SK-N-SH (cell line): ENCODE results near the gene KLHL17.

Source experiments
- CTCF ChIP-seq: fragments of 200-600 bp; sonication (generic); IDR thresholded peaks from 2 replicates; pipeline ENCODE4 v1.6.1; 2017; ENCODE audit warnings: antibody characterized with exemption, mild to moderate bottlenecking, moderate library complexity
- EZH2phosphoT487 ChIP-seq: fragments of 200-600 bp; sonication (generic); IDR thresholded peaks from 2 replicates; pipeline ENCODE4 v1.6.1; 2017; ENCODE audit warnings: low read depth, mixed run types, mild to moderate bottlenecking, antibody characterized with exemption, moderate library complexity, borderline replicate concordance
- FOXJ3 ChIP-seq: sonication (generic); formaldehyde crosslinking; IDR thresholded peaks from 2 replicates; pipeline ENCODE4 v1.5.1; 2020; ENCODE audit warnings: mild to moderate bottlenecking, missing genetic modification reagents
- GABPA ChIP-seq: IDR thresholded peaks from 2 replicates; pipeline ENCODE4 v1.4.0; 2012; ENCODE audit warnings: low read depth, mild to moderate bottlenecking
- MAX ChIP-seq: IDR thresholded peaks from 2 replicates; pipeline ENCODE4 v1.4.0; 2012; ENCODE audit warnings: low read depth
- TCF12 ChIP-seq: IDR thresholded peaks from 2 replicates; pipeline ENCODE4 v1.4.0; 2012

- TF ChIP-seq CTCF: no peak
- TF ChIP-seq TCF12: no peak
- TF ChIP-seq EZH2phosphoT487: no peak
- no peak for TF ChIP-seq GABPA
- no peak for TF ChIP-seq FOXJ3 (CRISPR knock-in tag)
- no peak for TF ChIP-seq MAX
Observed at GRCh38 chr1:950881-951280, 9.5 kb upstream of the KLHL17 start.
